HG03097 (cell line): ENCODE results near the gene DNAJC2.

Experiments
- ATAC-seq: cut with Tn5 transposase; IDR thresholded peaks from one replicate; pipeline ENCODE4 v1.9.1; 2021; ENCODE audit not compliant: unreplicated experiment, low FRiP score

Gene DNAJC2, protein sequence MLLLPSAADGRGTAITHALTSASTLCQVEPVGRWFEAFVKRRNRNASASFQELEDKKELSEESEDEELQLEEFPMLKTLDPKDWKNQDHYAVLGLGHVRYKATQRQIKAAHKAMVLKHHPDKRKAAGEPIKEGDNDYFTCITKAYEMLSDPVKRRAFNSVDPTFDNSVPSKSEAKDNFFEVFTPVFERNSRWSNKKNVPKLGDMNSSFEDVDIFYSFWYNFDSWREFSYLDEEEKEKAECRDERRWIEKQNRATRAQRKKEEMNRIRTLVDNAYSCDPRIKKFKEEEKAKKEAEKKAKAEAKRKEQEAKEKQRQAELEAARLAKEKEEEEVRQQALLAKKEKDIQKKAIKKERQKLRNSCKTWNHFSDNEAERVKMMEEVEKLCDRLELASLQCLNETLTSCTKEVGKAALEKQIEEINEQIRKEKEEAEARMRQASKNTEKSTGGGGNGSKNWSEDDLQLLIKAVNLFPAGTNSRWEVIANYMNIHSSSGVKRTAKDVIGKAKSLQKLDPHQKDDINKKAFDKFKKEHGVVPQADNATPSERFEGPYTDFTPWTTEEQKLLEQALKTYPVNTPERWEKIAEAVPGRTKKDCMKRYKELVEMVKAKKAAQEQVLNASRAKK

GRCh38 chr7:103344453-103345149 is at the start of gene DNAJC2:
TSS of gene DNAJC2 (minus strand) at chr7:103344767. CDS start at chr7:103344622, 145 bp downstream.
- peak; percentile 76 for ATAC-seq

DNA sequence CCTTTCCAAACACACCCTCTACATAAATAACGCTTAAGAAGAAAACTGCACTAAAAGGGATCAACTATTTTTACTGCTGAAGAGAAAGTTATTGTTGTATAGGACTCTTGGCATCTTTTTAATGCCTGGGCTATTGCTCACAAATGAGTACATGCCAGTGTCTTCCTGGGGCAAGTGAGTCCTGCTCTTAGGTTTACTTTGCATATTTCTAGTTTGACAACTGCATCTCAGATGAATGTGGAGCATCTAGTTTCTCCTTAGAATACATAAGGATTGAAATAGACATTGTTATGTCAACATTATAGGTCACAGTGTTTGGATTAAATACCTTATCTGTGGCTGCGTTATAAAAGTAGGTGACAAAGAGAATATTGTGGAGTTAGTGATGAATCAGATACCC is 47.4 kb upstream of the DNAJC2 start:
- no peak for ATAC-seq

GRCh38 chr7:103391150-103391549 is 46.6 kb upstream of the DNAJC2 start:
- ATAC-seq: no peak

GRCh38 chr7:103389263-103389662 is 44.7 kb upstream of the DNAJC2 start:
- no peak for ATAC-seq

DNA sequence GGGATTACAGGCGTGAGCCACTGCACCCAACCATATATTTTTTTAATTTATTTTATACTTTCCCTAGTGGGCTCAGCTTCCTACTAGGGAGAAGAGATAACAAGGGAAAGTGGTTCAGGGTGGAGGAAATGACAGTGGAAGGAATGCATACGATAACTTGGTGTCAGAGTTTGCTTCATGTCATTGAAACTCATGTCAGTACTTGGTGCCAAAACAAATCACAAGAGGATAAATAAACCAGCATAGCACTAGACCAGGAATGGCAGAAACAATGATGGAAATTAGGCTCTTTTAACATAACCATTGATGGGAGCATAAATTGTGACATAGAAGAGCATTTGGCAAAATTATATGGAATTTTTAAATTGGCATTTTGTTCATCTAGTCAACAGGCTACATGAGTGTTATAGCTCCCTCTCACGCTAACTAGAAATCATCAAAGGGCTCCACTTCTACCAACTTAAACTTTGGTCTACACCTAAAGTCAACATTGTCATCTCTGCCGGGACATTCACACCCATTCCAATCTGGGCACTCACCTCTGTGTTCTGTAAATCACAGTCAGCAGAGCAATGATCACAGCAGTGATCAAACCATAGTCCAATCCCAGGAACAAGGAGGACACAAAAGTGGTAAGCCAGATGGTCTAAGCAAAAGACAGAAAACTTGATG is 44.0 kb upstream of the DNAJC2 start:
- ATAC-seq: no peak

DNA sequence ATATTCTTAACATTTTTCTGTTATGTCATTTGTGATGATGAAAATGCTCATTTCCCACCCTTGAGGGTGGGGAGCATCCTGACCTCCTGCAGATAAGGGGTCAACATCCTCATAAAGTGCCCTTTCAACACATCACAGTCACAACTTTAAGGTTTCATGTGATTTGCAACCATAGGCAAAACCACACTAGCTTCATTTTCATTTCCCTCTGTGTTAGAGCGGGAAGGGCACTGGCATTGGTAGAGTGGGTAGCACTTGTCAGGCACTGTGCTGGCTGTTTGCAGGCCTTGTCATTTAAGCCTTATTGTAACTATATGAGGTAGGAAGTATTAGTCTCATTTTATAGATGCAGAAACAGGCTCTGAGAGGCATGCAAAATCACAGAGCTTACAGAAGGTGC is 42.7 kb upstream of the DNAJC2 start:
- ATAC-seq: no peak

- ATAC-seq: no peak
Measured at GRCh38 chr7:103382032-103382402, 37.5 kb upstream of the DNAJC2 start.

DNA sequence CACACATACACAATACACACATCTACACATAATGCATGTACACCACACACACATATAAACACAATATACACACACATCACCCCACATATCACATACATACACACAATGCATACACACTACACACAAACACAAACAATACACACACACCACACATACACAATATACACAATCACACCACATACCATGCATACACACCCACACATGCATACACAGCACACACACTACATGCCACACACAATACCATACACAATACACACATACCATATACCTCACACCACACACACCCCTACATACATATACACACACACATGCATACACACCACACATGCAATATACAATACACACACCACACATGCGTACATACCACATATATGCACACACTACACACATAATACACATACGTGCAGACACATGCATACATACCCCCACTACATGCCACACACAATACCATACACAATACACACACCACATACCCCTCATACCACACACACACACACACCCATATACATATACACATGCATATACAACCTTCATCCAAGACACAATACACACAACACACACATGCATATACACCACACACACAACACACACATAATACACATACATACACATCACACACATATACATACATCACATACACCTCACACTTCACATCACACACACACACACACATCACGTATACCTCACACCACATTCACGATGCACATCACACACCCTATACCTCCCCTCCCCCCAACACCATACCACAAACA is 36.9 kb upstream of the DNAJC2 start:
- ATAC-seq: no peak

- no peak for ATAC-seq
Measured at GRCh38 chr7:103380395-103381191, 36.0 kb upstream of the DNAJC2 start.

DNA sequence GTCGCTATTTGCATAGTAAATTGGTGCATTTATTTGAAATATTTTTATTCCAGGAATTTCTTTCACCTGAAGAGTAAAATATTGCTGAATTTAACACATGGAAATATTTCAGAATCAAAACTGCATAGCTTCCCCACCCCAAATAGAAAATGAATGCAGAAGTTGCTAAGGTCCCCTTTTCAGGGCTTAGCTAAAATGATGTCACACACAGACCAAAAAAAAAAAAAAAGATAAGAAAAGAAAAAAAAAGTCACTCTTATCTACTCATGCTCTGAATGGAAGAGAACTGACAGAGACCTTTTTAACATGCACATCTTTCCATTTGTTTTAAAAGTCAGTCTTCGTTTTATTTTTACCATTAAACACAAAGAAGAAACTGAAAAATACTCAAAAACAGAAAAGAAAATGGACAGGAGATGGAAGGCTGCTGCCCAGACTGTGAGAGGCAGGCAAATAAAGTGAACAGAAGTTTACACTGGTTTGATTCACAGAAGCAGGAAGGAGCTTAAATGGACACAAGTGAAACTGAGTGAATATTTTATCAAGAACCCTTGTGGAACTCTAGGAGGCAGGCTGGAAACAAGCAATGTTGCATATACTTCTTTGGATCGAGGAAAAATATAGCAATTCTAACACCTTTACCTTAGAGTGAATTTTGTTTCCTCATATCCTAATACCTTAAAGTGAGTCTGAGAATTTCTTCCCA is 34.9 kb upstream of the DNAJC2 start:
- ATAC-seq: no peak

- ATAC-seq: no peak
Measured at GRCh38 chr7:103373866-103374643, 29.5 kb upstream of the DNAJC2 start.

DNA sequence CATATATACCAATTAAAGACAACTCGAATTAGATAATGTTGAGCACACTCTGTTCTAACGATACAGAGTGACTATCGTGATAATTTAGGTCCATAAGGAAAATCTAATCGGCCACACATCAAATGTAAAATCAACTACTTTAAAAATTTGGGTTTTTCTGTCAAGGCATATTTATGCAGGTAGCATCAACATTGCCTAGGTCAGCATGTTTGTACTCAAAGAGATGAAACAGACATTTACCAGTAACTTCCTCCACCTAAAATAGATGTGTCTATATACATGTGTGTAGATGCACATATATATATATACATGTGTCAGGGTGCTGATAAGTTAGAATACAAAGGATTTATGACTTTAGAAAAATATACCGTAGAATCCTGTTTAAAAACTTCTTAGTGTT is 24.9 kb upstream of the DNAJC2 start:
- no peak for ATAC-seq

- no peak for ATAC-seq
Measured at GRCh38 chr7:103349805-103350204, 5.2 kb upstream of the DNAJC2 start.

DNA sequence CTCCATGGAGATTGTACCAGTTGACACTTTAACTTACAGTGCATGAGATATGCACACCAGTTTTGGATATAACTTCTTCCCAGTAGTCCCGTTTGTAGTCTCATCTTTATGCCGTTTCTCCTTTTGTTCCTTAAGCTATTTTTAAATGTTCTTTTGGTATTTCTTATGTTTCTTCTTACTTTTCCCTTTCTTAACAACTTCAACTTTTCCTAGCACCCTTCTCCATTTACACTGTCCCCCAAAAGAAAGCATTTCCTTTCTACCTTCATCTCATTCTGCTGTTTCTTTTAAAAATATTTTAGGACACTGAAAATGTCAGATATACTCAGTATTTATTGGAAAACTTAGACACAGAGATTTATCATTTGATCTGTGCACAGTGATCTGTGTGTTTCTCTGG is 4.4 kb upstream of the DNAJC2 start:
- no peak for ATAC-seq

DNA sequence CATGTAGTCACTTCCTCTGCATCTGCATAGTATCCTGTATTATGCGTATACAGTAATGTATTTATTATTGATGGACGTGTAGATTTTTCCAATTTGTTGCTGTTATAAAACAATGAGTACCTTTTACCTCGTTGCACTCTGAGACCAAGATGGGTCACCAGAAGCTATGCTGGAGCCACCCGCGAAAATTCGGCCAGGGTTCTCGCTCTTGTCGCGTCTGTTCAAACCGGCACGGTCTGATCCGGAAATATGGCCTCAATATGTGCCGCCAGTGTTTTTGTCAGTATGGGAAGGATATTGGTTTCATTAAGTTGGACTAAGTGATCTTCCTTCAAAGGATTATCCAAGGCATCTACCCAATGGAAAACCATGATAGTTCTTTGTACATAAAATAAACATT is 3.9 kb upstream of the DNAJC2 start:
- no peak for ATAC-seq

GRCh38 chr7:103347507-103348267 is 3.1 kb upstream of the DNAJC2 start, which contains the start of gene PSMC2:
TSS of gene PSMC2 (plus strand) at chr7:103347643. CDS start at chr7:103347712, 69 bp downstream.
- ATAC-seq: peak; percentile 69

GRCh38 chr7:103346396-103346795 is 1.8 kb upstream of the DNAJC2 start:
- no peak for ATAC-seq
